ENCODE results near the gene ESCO1. TPM values are rescaled to one million over a fixed set of nuclear protein-coding genes. Genes with fewer than 3 reads are reported as not detected.
"Not testable (repeated sequence)": the region's sequence is repeated elsewhere in the genome, so short reads cannot be mapped to it uniquely, and the experiment has no call there.

ESCO1 gene
- 5.7 to 12.1 TPM (median 7.4 TPM) in 3 replicates for polyA plus RNA-seq
- 17.0 TPM for polyA plus RNA-seq (2011; ENCODE audit: low read depth)
- 6.1 and 11.5 TPM in 2 replicates for polyA plus RNA-seq (2011; cell fraction: cytosol; rRNA removed)
- polyA plus RNA-seq (2011; cell fraction: nucleus; rRNA removed), result 9.1 and 11.7 TPM in 2 replicates
- polyA plus RNA-seq (2012; ENCODE audit: low replicate concordance), result 7.1 and 11.7 TPM in 2 replicates
- 0.49 to 11.1 TPM (median 4.6 TPM) in 3 replicates for polyA minus RNA-seq
- polyA minus RNA-seq (2011; cell fraction: cytosol; rRNA and poly(A)+ RNA removed), result 6.1 TPM
- 8.1 and 14.0 TPM in 2 replicates for polyA minus RNA-seq (2011; cell fraction: nucleus; rRNA and poly(A)+ RNA removed)

- Histone ChIP-seq H3K9me3 (ENCODE audit: control insufficient read depth, low read depth, low read length) (no peaks in the 10 kb centered on the region), H3K9me1 (ENCODE audit: control insufficient read depth, extremely low read depth, insufficient read depth, low read length) (no peaks in the 10 kb centered on the region), H4K20me1 (ENCODE audit: control insufficient read depth, extremely low read depth, insufficient read depth, low read length) (no peaks in the 10 kb centered on the region), H3K4me2 (ENCODE audit: control insufficient read depth, extremely low read depth, insufficient read depth, low read depth, low read length) (peak within 1 kb of the TSS; percentile 87), H2AFZ (ENCODE audit: control insufficient read depth, low read length) (peak within 1 kb of the TSS; percentile 99), H3K4me1 (ENCODE audit: control insufficient read depth, extremely low read depth, insufficient read depth, low read length) (peaks cover 5% of the 10 kb centered on the region), H3K27me3 (ENCODE audit: control insufficient read depth, extremely low read depth, insufficient read depth, low read length) (no peaks in the 10 kb centered on the region), H3K79me2 (ENCODE audit: control insufficient read depth, insufficient read depth, low read length) (peaks cover 41% of the 10 kb centered on the region), H3K36me3 (ENCODE audit: control insufficient read depth in 2 of 2, extremely low read depth in 1 of 2, insufficient read depth in 2 of 2, low read length in 2 of 2) (no peaks in the 10 kb centered on the region), H3K27ac (ENCODE audit: control insufficient read depth, insufficient read depth, low read length) (peak within 1 kb of the TSS; percentile 94), H3K9ac (ENCODE audit: control insufficient read depth, extremely low read depth, insufficient read depth, low read length) (peak within 1 kb of the TSS; percentile 99), H3K4me3 (ENCODE audit: control insufficient read depth in 2 of 3, extremely low read depth in 1 of 3, insufficient read depth in 2 of 3, low read depth in 1 of 3, low read length in 3 of 3) (peak within 1 kb of the TSS; percentile 64 to 95 (median 92))
- DNase-seq (ENCODE audit: low read depth, low spot score), result peak; percentile 92
- dilution Hi-C loops (cut with MboI; ENCODE audit: extremely low pct_ligation_motif_present, low sequenced_read_pairs), result no loop called here
- peak; percentile 74 for FAIRE-seq
- no peak for TF ChIP-seq EZH2 (IDR thresholded peaks at IDR 0.05; ENCODE audit: low read length)
- TF ChIP-seq CTCF (optimal IDR thresholded peaks at IDR 0.05 in 1 of 3, IDR thresholded peaks at IDR 0.05 in 1 of 3, conservative IDR thresholded peaks at IDR 0.05 in 1 of 3; ENCODE audit: extremely low read depth in 1 of 3, insufficient read depth in 2 of 3, low read length in 3 of 3), result peak; percentile 81 to 95 (median 89)
Observed at GRCh38 chr18:21600526-21601410, at the start of gene ESCO1. Gene ESCO1 (minus strand): TSS chr18:21600704. CDS start chr18:21574843, 25,861 bp downstream.

GRCh38 chr18:21640375-21640774, 39.9 kb upstream of the ESCO1 start:
- H3K9me3 ChIP-seq (ENCODE audit: control insufficient read depth, low read depth, low read length); H3K79me2 ChIP-seq (ENCODE audit: control insufficient read depth, insufficient read depth, low read length); dilution Hi-C loops (cut with MboI; ENCODE audit: extremely low pct_ligation_motif_present, low sequenced_read_pairs); H2AFZ ChIP-seq (ENCODE audit: control insufficient read depth, low read length); H3K9me1 ChIP-seq (ENCODE audit: control insufficient read depth, extremely low read depth, insufficient read depth, low read length); H3K27me3 ChIP-seq (ENCODE audit: control insufficient read depth, extremely low read depth, insufficient read depth, low read length); FAIRE-seq; H3K4me3 ChIP-seq (ENCODE audit: control insufficient read depth in 2 of 3, extremely low read depth in 1 of 3, insufficient read depth in 2 of 3, low read depth in 1 of 3, low read length in 3 of 3); H4K20me1 ChIP-seq (ENCODE audit: control insufficient read depth, extremely low read depth, insufficient read depth, low read length); H3K9ac ChIP-seq (ENCODE audit: control insufficient read depth, extremely low read depth, insufficient read depth, low read length); H3K4me2 ChIP-seq (ENCODE audit: control insufficient read depth, extremely low read depth, insufficient read depth, low read depth, low read length); H3K36me3 ChIP-seq (ENCODE audit: control insufficient read depth in 2 of 2, extremely low read depth in 1 of 2, insufficient read depth in 2 of 2, low read length in 2 of 2); H3K27ac ChIP-seq (ENCODE audit: control insufficient read depth, insufficient read depth, low read length); DNase-seq (ENCODE audit: low read depth, low spot score): not testable (repeated sequence)
- H3K4me1 ChIP-seq (ENCODE audit: control insufficient read depth, extremely low read depth, insufficient read depth, low read length), result peaks cover 11% of the 10 kb centered on the region
